NB4 (cell line): Measurements from ENCODE around the gene BMPER.

Experiments
- CTCF ChIP-seq: IDR thresholded peaks from one replicate; pipeline ENCODE4 v1.5.1; 2012; ENCODE audit warnings: low read depth, low read length
- MAX ChIP-seq: IDR thresholded peaks from 2 replicates; pipeline ENCODE4 v1.6.1; 2011; ENCODE audit warnings: low read depth, low read length

- TF ChIP-seq CTCF (no peak), MAX (no peak)
Measured at GRCh38 chr7:34139086-34139485, 233.7 kb downstream of the BMPER start.
